Epithelial cell of proximal tubule (primary cell): Measurements from ENCODE around the gene HLA-DPA1. TPM values are rescaled to one million over a fixed set of nuclear protein-coding genes. Genes with fewer than 3 reads are reported as not detected.

Experiments
- DNase-seq: peaks from one replicate; pipeline ENCODE4 v3.0.0-alpha.2; 2011; ENCODE audit warnings: low read depth
- H3K4me3 ChIP-seq: 2 replicates; pipeline ENCODE4 v1.5.1; 2011; ENCODE audit warnings: low read depth, mild to moderate bottlenecking, low read length
- total RNA-seq: library from RNA; depleted of rRNA; stranded (reverse); fragments of >200 nt; gene quantifications from 2 replicates; pipeline ENCODE4 v1.2.3, GENCODE V29; 2015
- TF ChIP-seq, protein P1 (sequence below): conservative IDR thresholded peaks from 2 replicates; pipeline ENCODE4 v1.5.1; 2012; ENCODE audit warnings: low read depth, mild to moderate bottlenecking, low read length

Gene HLA-DPA1
- total RNA-seq = 6.8 and 7.1 TPM in 2 replicates

GRCh38 chr6:33073431-33073871, at the start of gene HLA-DPA1:
HLA-DPA1 (minus strand) TSS chr6:33073649.
- peak within 1 kb of the TSS; percentile 35 for H3K4me3 ChIP-seq
- TF ChIP-seq, protein P1, sequence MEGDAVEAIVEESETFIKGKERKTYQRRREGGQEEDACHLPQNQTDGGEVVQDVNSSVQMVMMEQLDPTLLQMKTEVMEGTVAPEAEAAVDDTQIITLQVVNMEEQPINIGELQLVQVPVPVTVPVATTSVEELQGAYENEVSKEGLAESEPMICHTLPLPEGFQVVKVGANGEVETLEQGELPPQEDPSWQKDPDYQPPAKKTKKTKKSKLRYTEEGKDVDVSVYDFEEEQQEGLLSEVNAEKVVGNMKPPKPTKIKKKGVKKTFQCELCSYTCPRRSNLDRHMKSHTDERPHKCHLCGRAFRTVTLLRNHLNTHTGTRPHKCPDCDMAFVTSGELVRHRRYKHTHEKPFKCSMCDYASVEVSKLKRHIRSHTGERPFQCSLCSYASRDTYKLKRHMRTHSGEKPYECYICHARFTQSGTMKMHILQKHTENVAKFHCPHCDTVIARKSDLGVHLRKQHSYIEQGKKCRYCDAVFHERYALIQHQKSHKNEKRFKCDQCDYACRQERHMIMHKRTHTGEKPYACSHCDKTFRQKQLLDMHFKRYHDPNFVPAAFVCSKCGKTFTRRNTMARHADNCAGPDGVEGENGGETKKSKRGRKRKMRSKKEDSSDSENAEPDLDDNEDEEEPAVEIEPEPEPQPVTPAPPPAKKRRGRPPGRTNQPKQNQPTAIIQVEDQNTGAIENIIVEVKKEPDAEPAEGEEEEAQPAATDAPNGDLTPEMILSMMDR = no peak
- no peak for DNase-seq

DNA sequence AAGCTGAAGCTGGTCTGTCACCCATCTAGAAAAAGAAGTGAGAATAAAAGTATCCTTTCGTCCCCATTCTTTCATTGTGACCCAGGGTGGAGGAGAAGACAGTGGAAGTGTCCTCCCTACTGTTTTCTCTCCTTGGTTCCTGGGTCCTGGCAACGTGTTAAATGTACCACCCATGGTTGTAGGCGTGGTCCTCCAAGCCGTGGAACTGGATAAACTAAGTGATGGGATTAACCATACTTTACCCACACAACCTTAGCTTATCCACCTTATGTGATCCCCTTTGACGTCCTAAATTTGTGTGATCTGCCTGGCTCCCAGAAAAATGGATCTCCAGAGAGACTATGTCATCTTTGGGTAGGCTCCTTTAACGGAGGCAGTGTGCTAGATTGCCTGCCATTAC, 49.7 kb upstream of the HLA-DPA1 start:
- TF ChIP-seq, protein P1 = no peak

DNA sequence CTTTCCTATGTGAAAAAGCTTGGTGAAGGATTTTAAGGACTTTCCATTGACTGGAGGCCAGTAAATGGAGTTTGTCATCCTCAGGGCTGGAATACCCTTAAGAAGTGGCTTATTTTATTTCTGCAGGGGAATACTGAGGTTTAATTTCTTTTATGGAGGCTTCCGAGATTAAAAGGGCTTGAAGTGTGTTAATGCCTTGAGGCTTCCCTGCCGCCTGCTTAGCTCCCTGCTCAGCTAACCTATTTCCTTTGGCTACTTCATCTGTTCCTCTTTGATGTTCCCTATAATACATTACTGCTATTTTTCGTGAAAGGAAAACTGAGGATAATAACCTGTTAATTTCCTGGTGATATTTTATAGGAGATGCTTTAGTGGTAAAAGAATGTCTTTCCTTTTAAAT, 46.6 kb upstream of the HLA-DPA1 start:
- TF ChIP-seq, protein P1 = no peak
- DNase-seq = no peak
- H3K4me3 ChIP-seq = no peak overlapping the region

More for the DNA sequence above, 49.7 kb upstream of the HLA-DPA1 start:
- no peak overlapping the region for H3K4me3 ChIP-seq
- DNase-seq = no peak

GRCh38 chr6:33118525-33119123, 45.2 kb upstream of the HLA-DPA1 start:
- no peak for DNase-seq
- no peak overlapping the region for H3K4me3 ChIP-seq
- TF ChIP-seq, protein P1 = peak; percentile 65

DNA sequence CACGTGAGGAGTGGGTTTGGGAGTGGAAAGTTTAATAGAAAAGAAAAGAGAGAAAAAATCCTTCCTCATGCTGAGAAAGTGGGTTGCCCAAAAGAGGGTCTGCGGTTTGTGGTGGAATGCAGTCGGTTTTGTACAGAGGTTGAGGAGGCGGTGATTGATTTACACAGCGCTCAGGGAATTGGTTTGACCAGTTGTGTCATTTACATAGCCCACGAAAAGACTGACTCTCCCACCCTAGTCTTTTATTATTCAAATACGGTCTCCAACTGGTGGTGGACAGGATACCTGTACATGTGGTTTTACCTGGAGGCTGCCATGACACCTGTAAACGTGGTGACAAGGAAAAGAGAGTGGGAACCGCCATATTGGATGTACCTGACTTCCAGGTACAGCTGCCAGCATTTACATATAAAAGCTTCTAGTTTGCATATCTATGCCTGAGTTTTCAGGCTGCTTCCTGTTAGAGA, 44.4 kb upstream of the HLA-DPA1 start:
- no peak for DNase-seq
- H3K4me3 ChIP-seq = no peak overlapping the region
- TF ChIP-seq, protein P1 = no peak

DNA sequence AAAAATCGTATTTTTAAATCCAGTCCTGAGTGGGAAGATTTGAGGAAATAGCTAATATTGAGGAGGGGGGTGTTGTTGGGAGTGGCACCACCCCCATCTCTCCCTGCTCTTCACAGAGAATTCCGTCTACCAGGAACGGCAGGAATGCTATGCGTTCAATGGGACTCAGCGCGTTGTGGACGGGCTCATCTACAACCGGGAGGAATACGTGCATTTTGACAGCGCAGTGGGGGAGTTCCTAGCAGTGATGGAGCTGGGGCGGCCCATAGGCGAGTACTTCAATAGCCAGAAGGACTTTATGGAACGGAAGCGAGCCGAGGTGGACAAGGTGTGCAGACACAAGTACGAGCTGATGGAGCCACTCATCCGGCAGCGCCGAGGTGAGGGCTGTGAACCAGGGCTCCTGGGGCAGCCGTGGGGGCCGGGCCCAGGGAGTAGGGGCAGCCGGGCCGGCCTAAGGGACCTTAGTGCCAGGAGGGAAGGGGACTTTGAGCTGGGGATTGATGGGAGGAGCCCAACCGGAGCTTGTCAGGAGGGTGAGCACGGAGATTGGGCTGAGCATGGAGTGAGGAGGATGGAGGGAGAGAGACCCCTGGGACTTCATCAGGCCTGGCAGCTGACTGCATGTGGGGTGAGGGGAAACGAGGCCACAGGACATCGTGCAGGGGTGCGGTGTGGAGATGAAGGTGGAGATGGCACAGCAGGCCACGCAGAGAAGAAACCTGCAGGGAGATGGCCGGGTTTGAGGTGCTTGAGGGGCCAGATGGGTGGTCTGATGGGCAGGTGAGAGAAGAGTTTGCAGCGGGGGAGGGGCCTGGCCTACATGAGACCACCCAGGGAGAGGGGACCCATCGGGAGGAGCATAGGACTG, 43.6 kb upstream of the HLA-DPA1 start:
- H3K4me3 ChIP-seq = no peak overlapping the region
- TF ChIP-seq, protein P1 = no peak
- no peak for DNase-seq
